ENCODE results near the gene PSMC5.
"Not testable (repeated sequence)": the region's sequence is repeated elsewhere in the genome, so short reads cannot be mapped to it uniquely, and the experiment has no call there.

Gene PSMC5

GRCh38 chr17:63874061-63874626, 46.9 kb downstream of the PSMC5 start:
- not testable (repeated sequence) for DNase-seq

GRCh38 chr17:63874693-63875092, 47.5 kb downstream of the PSMC5 start:
- not testable (repeated sequence) for DNase-seq

GRCh38 chr17:63878413-63878812, 51.2 kb downstream of the PSMC5 start:
- DNase-seq, result not testable (repeated sequence)

- no peak for DNase-seq
These were observed 53.5 kb downstream of the PSMC5 start for GRCh38 chr17:63880706-63881105.

GRCh38 chr17:63881337-63881736, 54.1 kb downstream of the PSMC5 start:
- not testable (repeated sequence) for DNase-seq

All from suppressor macrophage treated with lipopolysaccharide for 1 hour (primary cell).